Head of caudate nucleus (tissue), 42 donors: ENCODE results near the gene IMMP1L.

ENCODE experiments used
- DNase-seq, 42 donors: peaks; one replicate each; pipeline versions ENCODE4 v3.0.0 to v3.0.0-alpha.2; 2020 to 2021; ENCODE audit warnings: mixed read lengths in 7 of 42
- intact Hi-C: fragments of 100-400 bp; cut with DNase I; formaldehyde crosslinking; loops from one replicate; pipeline ENCODE4 v1.15.0; 2022

Gene IMMP1L

DNA sequence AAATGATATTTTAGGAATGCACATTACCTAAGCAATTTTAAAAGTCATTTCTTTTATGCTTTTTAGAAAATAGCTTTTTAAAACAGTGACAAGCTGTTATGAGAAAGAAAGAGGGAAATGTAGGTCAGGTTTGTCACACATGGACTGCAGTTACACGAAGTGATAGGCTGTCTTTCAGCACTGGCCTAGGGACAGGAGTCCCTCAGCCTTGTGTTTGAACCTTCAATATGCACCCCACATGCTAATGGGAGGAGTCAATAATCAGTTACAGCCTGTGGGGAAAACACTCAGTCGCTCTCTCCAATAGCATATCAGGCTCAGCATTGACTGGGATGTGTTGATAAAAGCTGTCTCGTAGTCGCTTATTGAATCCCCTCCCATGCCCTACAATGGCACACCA, 94.0 kb downstream of the IMMP1L start:
- intact Hi-C loops = no loop called here
- no peak for DNase-seq

GRCh38 chr11:31414338-31414737, 95.1 kb downstream of the IMMP1L start:
- no peak for DNase-seq
- intact Hi-C loops = no loop called here

DNA sequence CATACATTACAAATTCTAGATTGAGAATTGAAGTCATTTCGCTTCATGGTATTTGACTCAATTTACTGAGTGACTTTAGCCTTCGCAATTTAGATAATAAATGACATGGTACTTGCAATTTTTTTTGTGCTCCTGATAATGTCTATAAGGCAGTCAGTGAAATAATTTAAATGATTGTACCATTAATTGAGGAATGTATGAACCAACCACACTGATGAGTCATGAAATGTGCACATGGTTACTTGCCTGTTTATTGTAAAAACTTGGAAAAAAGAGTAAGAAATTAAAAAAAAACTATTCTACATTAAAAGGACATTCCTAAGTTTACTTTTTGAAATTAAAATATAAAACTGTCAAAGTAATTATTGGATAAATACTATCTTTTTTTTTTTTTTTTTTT, 96.5 kb downstream of the IMMP1L start:
- intact Hi-C loops = no loop called here
- DNase-seq = no peak

- no peak for DNase-seq
- intact Hi-C loops = no loop called here
Observed at GRCh38 chr11:31408201-31408600, 101.2 kb downstream of the IMMP1L start.

DNA sequence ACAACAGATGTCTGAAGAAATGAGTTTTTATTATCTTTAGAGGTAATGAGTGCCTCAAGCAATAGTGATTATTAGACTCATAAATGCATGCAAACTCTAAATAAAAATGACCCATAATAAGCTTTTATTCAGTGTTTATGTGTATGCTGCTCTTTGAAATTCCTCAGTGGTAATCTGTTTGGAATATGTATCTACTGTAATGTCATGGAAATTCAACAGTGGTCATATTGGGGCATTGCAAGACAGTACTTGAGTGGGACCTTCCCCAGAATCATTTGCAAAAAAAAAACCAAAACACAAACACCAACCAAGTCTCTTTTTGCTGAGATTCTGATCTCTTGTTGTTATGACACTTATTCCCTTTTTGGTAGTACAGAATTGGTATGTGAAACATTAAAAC, 104.8 kb downstream of the IMMP1L start:
- DNase-seq = no peak
- intact Hi-C loops = no loop called here

DNA sequence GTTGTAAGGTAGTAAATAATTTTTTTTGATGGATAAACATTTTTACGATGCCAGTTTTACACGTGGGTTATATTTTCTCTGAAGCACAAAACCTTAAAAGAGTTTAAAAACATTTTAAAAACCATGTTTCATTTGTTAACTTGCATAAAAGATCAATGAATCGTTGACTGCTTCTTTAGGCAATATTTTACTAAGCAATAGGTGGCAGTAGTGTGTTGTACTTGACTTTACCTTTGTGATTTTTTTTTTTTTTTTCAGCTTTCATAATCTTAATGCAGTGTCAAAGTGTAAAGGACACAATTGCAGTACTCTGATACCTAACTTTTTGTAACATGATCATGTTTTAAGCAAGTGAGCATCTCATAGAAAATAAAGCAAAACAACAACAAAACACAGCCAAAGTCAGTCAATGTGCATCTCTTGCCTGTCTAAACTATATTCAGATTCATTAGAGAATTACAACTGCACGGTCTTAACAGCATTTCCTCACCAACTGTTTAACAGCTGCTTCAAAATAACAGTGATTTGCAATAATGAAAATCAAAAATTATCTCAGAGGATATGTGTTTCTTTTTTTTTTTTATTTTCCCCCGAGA, 112.1 kb downstream of the IMMP1L start:
- intact Hi-C loops = no loop called here
- no peak for DNase-seq

GRCh38 chr11:31387379-31387778, 122.0 kb downstream of the IMMP1L start:
- no peak for DNase-seq
- intact Hi-C loops = no loop called here

DNA sequence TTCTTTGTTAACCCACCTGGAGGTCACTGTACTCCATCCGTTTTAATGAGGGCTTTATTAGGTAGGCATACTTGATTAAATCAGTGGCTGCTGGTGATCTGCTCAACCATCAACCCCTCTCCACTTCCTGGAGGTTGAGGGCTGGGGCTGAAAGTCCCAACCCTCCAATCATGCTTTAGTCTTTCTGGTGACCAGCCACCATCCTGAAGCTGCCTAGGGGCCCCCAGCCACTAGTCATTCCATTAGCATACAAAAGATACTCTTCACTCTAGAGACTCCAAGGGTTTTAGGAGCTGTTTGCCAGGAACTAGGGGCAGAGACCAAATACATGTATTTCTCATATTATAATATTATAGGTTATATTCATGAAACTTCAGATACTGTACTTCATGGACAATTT, 126.3 kb downstream of the IMMP1L start:
- intact Hi-C loops = no loop called here
- no peak for DNase-seq
